ENCODE measurements around the gene NDRG3. TPM values are rescaled to one million over a fixed set of nuclear protein-coding genes. Genes with fewer than 3 reads are reported as not detected.

The NDRG3 gene
- total RNA-seq, 1 donor from 2014 or later, result 24.3 TPM

- Mint-ChIP-seq H3K27ac (no peak overlapping the region), H3K36me3 (no peaks in the 10 kb centered on the region), H3K4me3 (no peak overlapping the region), H3K4me1 (peaks cover 5% of the 10 kb centered on the region), H3K9me3 (no peaks in the 10 kb centered on the region), H3K27me3 (ENCODE audit: low read depth) (no peaks in the 10 kb centered on the region)
- no peak for DNase-seq (ENCODE audit: low spot score in 2 of 2, unreplicated experiment in 2 of 2)
- TF ChIP-seq CTCF (IDR thresholded peaks at IDR 0.05; ENCODE audit: unreplicated experiment), result no peak
Measured at GRCh38 chr20:36647196-36648121, 98.4 kb downstream of the NDRG3 start.

DNA sequence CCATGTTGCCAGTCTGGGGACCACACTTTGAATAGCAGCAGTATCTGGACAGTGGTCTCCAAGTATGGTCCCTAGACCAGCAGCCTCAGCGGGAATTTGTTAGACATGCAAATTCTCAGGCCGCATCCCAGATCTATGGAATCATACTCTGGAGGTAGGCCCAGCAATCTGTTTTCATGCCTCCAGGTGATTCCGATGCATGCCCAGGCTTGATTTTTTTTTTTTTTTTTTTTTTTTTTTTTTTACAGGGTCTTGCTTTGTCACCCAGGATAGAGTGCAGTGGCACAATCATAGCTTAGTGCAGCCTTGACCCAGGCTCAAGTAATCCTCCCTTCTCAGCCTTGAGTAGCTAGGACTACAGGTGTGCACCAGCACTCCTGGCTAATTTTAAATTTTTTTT is 99.2 kb downstream of the NDRG3 start:
- no peaks in the 10 kb centered on the region for H3K36me3 Mint-ChIP-seq
- DNase-seq (ENCODE audit: low spot score in 2 of 2, unreplicated experiment in 2 of 2), result no peak
- TF ChIP-seq CTCF (IDR thresholded peaks at IDR 0.05; ENCODE audit: unreplicated experiment), result no peak
- H3K27ac Mint-ChIP-seq, result no peak overlapping the region
- no peaks in the 10 kb centered on the region for H3K27me3 Mint-ChIP-seq (ENCODE audit: low read depth)
- no peak overlapping the region for H3K4me3 Mint-ChIP-seq
- peaks cover 5% of the 10 kb centered on the region for H3K4me1 Mint-ChIP-seq
- H3K9me3 Mint-ChIP-seq, result no peaks in the 10 kb centered on the region

DNA sequence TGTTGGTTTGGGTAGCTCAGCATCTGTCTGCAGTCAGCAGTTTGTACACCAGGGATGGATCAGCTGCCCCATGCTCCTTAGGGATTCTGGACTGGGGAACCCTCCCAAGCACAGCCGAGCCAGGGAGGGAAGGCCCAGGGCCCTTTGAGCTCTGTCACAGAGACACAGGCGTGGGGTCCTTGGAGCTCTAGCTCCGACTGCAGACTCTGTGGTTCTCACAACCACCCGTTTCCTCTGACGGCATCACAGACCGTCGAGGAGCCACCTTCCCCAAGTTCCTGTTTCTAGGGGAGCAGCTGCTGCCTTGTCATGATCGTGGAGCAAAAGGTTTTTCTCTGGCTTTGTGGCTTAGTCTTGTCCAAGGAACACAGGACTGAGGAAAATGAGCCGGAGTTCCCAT is 99.9 kb downstream of the NDRG3 start, which contains the start of gene SLA2:
Gene SLA2 (minus strand): TSS at position 199 of the 400 bp plus-strand sequence. CDS start 4,861 bp downstream, outside the sequence.
- Mint-ChIP-seq H3K36me3 (no peaks in the 10 kb centered on the region), H3K4me3 (no peak within 1 kb of the TSS), H3K4me1 (peaks cover 5% of the 10 kb centered on the region), H3K27me3 (ENCODE audit: low read depth) (no peaks in the 10 kb centered on the region), H3K27ac (no peak within 1 kb of the TSS), H3K9me3 (no peaks in the 10 kb centered on the region)
- no peak for DNase-seq (ENCODE audit: low spot score in 2 of 2, unreplicated experiment in 2 of 2)
- TF ChIP-seq CTCF (IDR thresholded peaks at IDR 0.05; ENCODE audit: unreplicated experiment), result no peak

GRCh38 chr20:36645353-36645752 is 100.5 kb downstream of the NDRG3 start:
- peaks cover 5% of the 10 kb centered on the region for H3K4me1 Mint-ChIP-seq
- H3K4me3 Mint-ChIP-seq, result no peak overlapping the region
- no peak for TF ChIP-seq CTCF (IDR thresholded peaks at IDR 0.05; ENCODE audit: unreplicated experiment)

DNA sequence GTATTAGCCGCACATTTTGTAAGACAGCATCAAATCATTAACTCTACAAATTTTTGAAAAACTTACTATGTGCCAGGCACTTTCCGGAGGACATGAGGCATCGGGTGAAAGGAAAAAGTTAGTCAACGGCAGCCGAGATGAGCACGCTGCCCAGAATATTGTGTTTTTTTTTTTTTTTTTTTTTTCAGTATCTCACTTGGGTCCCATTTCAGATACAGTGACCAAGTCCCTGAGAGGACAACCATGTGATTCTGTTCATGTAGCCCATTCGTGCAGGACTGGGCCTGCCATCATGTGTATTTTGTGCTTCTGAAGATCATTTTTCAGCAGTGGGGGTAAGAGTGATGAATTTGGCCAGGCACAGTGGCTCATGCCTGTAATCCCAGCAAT is 101.2 kb downstream of the NDRG3 start:
- peaks cover 5% of the 10 kb centered on the region for H3K4me1 Mint-ChIP-seq
- H3K27me3 Mint-ChIP-seq (ENCODE audit: low read depth), result no peaks in the 10 kb centered on the region
- no peak for TF ChIP-seq CTCF (IDR thresholded peaks at IDR 0.05; ENCODE audit: unreplicated experiment)
- H3K4me3 Mint-ChIP-seq, result no peak overlapping the region
- DNase-seq (ENCODE audit: low spot score in 2 of 2, unreplicated experiment in 2 of 2), result no peak
- H3K36me3 Mint-ChIP-seq, result no peaks in the 10 kb centered on the region
- no peaks in the 10 kb centered on the region for H3K9me3 Mint-ChIP-seq
- H3K27ac Mint-ChIP-seq, result no peak overlapping the region

More at GRCh38 chr20:36645353-36645752, 100.5 kb downstream of the NDRG3 start:
- H3K36me3 Mint-ChIP-seq, result no peaks in the 10 kb centered on the region
- no peaks in the 10 kb centered on the region for H3K27me3 Mint-ChIP-seq (ENCODE audit: low read depth)
- H3K27ac Mint-ChIP-seq, result no peak overlapping the region
- DNase-seq (ENCODE audit: low spot score in 2 of 2, unreplicated experiment in 2 of 2), result no peak
- H3K9me3 Mint-ChIP-seq, result no peaks in the 10 kb centered on the region
